ENCODE data around the gene CLUH.

The CLUH gene

DNA sequence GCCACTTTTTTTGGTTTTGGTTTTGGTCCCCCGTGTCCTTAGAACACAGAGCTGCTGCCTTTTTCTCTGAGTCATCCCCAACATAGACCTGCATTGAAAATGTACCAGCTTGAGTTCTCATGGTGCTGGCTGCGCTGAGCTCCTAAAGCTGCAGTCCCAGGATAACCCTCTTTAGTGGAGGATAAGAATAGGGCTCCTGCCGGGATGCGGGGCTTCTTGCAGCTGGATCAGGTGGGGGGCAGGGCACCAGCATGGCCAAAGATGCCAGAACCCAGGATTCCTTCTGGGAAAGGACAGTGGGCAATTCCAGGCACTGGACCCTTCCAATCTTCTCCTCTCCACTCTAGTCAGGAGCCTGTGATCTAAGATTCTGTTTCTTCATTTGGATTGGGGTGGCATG, 8.3 kb upstream of the CLUH start:
- DNase-seq: no peak

DNA sequence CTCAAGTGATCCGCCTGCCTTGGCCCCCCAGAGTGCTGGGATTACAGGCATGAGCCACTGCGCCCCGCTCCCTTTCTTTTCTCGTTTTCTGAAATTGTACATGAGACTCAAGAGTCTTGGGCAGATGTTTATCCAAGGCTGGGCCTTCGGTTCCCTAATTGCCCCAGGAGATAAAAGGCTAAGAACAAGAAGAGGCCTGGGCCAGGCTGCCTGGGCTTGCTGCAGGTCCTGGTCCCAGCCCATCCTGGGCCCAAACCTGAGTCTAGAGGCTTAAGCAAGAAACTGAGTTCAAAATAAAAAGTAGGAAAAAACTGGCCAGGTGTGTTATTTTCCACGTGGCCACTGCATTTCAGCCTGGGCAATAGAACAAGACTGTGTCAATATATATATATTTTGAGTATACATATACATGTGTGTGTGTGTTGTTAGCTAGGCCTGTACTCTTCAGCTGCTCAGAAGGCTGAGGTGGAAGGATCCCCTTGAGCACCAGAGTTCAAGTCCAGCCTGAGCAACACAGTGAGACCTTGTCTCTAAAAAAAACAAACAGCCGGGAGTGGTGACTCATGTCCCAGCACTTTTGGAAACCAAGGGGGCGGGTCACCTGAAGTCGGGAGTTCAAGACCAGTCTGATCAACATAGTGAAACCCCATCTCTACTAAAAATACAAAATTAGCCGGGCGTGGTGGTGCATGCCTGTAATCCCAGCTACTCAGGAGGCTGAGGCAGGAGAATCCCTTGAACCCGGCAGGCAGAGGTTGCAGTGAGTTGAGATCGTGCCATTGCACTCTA, 6.8 kb upstream of the CLUH start:
- DNase-seq: no peak

DNA sequence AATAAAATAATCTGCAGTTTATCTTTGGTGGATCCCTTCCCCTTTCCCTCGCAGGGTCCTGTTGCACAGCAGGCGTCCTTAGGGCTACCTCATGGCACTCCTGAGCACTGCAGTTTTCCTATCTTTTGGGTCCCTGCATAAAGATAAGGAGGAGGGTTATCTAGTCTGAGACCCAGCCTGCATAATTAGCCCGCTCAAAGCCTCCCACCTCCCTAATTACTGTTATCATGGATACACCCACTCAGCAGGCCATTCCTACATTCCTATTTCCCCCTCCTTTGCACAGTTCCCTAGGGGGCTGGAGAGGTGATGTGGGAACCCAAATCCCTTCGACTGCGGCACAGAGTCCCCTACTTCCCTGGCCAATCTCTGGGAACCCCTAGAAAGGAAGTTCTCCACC, 5.1 kb upstream of the CLUH start:
- DNase-seq: peak; percentile 37

DNA sequence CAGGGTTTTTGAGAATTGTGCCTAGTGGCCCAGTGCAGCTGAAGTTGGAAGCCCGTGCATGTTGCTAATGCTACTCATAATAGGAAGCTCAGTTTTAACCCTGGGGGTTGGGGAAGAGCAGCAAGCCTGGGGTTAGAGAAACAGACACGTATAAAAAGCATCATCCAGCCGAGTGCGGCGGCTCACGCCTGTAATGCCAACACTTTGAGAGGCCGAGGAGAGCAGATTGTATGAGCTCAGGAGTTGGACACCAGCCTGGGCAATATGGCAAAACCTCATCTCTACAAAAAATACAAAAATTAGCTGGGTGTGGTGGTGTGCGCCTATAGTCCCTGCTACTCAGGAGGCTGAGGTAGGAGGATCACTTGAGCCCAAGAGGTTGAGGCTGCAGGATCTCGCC, 2.3 kb upstream of the CLUH start:
- no peak for DNase-seq

DNA sequence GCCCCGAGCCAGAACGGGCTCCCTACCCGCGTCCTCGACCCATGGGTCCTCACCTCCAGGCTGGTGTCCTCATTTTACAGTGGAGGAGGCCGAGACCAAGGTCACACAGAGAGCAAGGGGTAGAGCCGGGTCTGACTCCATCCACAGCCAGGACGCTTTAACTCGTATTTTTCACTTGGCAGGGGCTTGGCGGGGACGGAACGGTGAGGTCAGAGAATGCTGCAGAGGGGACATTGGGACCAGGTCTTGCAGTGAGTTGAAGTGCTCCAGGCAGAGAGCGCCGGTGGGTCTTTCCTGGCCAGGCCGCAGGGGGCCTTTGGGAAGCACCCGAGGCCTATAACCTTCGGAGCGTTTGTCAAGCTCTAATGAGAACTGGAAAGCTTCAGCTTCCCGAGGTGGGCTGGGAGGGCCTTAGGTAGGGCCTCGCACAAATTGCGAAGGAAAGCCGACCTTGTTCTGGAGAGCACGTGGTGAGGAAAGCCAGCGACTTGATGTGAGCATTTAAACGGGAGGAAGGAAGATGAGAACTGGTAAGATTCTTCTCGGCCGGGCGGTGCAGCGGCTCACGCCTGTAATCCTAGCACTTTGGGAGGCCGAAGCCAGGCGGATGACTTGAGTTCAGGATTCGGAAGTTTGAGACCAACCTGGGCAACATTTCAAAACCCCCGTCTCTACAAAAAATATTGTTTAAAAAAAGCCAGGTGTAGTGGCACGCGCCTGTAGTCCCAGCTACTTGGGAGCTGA, 908 bp upstream of the CLUH start:
- DNase-seq: peak; percentile 74

DNA sequence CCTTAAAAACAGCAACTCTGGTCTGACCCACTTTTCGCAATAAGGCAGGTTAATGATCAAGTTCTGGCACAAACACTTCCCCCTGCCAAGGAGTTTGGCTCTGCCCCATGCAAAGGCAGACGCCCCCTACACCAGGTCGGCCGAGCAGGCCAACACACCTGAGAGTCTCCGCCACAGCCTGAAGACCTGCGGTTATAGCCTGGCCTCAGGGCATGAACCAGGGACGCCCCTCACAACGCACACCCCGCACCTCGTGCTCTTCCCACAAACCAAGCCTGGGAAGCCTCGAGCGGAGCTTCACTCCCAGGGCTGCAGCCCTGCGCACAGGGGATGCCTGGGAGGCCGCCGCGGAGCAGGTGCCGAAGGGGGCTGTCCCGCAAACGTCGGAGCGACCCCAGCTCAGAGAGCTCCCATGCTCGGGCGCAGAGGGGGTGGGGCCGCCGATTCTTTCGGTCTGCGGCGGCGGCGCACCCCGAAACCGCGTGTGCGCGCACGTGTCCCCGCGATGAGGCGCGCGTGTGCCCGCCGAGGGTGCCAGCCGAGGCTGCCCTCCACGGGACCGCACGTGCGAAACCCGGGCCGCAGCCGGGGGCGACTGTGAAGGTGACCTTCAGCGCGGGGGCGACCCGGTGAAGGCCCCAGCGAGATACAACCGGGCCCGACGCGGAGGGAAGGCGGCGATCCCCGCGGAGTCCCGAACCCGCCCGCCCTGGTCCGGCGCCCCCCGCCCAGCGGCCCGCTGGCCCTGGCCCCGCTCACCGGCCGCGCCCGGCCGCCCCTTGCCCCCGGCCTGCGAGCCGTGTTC, 559 bp downstream of the CLUH start:
- peak; percentile 43 for DNase-seq

DNA sequence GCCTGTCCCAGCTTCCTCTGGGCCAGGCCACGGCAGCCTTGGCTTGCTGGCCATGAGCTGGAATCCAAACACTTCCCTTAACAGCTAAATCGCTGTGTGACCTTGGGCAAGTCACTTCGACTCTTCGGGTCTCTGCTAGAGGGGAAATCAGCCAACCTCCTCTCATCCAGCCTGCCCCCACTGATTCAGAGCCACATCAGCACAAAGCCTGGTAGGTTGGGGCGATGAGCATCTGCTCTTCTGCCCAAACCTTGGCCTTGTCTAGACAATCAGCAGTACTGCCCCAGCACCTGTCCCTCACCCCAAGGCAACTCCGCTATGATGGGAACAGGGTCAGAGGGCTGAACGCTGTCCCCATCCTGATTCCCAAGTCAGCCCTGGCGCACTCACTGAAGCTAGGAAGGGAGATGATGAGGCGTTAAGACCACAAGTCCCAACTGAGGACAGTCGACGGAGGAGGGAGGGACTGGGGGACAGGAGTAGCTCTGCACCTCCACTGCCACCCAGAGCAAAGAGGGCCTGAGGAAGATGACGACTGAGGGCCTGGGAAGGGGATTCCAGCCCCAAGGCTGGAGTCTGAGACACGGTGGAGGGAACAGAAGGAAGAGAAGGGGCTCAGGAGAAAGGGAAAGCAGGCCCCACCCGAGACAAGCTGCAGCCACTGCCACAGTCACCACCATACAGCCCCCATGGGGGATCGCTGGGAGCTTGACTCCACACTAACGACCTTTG, 1.3 kb downstream of the CLUH start:
- peak; percentile 26 for DNase-seq

DNA sequence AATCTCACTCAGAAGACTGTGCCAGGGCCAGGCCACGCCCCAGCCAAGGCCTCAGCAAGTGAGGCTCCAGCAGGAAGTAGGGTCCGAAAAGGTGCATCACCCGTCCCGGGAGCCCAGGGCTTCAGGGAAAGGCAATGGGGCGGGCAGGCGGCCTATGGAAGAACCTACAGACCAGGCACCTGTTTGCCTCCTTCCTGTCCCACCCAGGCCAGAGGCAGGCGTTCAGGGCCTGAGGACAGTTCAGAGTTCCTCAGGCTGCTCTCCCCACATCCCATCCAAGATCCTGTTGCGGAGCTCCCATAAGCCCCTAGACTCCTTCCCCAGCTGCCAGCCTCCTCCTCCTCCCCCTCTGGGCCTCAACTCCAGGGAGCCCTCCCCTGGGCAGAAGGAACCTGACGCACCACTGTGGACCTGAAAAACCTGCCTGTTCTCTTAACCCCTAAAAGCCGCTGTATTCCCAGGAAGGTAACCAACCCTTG, 2.3 kb downstream of the CLUH start:
- DNase-seq: no peak

DNA sequence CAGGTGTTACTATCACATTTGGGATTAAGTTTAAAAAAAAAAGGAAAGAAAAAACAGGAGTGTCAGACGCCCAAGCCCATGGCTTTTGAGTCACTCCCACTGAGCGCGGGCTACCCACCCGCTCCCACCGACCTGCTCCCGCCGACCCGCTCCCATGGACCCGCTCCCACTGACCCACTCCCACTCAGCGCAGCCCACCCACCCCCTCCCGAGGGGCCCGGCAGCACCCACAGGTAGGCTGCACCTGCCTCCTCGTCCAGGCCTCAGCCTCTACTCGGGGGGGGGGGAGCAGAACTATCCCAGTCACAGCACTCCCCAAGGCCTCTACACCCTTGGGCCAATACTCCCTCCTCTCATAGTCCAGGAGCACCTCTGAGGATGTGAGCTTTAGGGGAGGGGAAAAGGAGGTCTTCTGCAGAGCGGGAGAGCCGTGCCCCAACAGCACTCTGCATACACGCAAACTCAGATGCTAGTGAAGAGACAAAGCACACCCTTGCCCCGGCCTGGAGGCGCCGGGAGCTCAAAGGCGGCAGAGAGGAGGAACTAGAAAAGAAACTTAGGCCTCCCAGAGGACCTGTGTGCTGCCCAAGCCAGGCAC, 2.9 kb downstream of the CLUH start:
- no peak for DNase-seq

DNA sequence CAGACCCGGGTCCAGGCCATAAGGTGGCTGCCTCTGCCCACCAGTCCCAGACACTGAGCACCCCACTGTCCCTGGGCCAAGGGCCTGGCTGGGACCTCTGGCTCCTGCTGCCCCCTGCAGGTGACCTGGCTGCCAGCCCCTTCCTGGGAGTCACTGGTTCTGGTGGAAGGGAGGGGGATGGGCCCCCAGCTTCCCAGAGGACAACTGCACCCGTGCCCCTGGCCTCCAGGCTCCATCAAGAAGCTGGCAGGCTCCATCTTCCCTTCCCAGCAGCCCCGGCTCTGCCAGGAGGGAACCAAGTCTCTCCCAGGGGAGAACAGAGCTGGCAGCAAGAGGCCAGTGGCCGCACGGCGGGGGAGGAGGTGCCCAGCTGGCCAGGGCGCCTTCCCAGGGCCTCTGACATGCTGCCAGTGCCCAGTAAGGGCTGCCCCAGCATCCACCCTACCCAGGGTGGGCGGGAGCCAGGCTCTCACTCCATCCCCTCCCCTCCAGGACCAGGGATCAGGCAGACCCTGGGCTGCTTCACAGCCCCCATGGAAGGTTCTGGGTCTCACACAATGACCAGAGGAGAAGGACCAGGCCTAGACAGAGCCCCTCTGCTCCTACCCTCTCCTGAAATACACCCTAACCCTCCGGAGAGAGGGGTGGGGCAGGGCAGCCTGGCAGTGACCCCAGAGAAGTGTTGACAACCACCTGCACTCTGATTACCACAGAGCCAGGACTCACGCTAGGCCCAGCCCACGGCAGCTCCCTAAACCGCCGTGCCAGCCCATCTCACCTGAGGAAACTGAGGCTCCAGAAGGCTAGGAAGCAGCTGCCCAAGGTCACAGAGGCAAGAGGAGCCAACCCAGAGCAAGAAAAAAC, 3.6 kb downstream of the CLUH start:
- DNase-seq: peak; percentile 45

DNA sequence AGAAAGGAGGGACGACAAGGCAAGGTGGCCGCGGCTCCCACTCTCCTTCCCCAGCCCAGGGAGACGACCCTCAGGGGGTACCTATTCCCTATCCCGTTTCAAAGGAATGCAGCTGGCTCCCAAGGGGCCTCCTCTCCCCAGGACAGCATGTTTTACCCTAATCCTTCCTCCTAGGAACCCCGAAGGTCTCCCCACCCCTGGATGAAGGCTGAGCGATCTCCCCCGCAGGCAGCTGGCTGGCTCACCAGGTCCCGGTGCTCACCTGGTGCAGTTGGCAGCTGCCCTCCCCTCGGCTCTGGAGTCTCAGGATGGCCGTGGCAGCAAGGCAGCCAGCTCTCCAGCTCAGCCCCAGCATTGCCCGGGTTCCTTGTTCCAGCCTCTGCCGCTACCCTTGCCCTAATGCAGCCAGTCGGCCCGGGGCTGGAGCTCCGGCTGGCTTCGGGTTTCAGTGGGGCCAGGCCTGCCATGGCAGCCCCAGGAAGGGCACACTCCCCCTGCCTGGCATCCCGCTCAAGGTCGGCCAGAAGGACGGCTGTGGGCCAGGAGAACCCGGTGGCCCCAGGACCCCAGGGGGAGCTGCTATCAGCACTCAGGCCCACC, 4.6 kb downstream of the CLUH start:
- no peak for DNase-seq

DNA sequence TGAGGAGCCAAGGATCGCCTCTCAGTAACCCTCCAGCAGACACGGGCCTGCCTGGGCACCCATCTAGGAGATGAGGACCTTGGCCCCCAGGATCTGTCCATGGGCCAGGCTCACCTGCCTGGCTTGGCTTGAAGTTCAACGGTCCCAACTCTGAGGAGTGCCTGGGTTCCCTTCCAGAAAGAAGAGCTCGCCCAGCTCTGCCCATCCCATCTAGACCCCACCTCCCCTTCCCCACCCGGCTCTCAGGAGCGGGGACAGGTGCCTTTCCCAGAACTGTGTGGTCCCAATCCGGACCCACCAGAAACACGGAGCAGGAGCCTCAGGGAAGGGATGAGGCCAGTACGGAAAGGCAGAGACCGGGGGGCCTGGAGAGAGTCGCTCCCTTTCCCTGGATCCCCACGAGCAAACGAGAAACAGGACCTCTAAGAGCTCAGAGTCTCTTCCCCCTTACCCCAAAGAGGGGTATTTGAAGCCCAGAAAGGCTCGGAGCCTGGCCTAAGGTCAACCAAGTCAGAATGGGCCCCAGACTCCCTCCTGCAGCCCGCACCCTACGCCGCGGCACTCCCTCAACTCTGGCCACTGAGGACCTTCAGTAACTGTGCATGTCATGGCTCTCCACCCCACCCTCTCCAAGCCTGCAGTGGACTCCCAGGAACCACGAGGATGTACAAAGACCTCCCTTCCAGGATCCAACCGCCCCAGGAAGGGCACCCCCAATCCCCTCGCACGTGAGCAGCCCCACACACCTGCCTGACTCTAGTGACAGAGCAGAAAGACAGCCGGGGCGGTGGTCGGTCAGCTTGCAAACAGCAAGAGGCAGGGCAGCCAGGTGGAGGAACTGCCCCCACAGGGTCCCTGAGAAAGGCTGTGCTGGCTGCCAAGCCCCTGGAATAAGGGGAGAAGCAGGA, 5.4 kb downstream of the CLUH start:
- DNase-seq: no peak

DNA sequence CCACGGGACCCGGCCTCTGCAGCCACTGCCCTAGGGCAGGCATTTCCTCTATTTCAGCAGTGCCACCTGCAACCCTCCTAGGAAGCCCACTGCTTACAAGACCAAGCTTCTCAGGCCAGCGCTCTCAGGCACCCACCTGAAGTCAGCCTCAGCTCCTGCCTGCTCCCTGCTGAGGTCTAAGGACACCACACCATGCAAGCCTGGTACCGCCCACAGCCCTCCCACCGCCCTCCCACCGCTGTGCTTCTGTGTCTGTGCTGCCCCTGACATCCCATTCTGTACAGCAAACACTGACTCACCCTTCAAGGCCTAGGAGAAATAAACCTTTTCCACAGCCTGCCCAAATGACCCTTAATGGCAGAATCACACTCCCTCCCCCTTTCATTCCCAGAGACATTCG, 6.3 kb downstream of the CLUH start:
- DNase-seq: no peak

DNA sequence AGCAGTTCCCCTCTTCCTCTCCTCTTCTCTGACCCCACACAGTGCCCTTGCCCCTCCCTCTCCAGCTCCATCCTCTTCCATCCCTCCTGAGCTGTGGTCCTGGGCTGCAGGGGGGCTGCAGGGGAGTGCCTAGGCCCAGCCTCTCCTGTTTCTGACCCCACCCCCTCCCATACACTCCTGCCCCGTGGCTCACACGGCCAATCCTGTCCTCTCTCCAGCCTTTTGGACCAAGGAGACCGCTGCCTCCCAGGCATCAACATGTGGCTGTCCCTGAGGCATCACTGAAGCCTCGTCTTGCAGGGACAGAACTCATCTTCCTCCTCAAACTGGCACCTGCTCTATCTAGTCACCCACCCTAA, 6.7 kb downstream of the CLUH start:
- DNase-seq: no peak

DNA sequence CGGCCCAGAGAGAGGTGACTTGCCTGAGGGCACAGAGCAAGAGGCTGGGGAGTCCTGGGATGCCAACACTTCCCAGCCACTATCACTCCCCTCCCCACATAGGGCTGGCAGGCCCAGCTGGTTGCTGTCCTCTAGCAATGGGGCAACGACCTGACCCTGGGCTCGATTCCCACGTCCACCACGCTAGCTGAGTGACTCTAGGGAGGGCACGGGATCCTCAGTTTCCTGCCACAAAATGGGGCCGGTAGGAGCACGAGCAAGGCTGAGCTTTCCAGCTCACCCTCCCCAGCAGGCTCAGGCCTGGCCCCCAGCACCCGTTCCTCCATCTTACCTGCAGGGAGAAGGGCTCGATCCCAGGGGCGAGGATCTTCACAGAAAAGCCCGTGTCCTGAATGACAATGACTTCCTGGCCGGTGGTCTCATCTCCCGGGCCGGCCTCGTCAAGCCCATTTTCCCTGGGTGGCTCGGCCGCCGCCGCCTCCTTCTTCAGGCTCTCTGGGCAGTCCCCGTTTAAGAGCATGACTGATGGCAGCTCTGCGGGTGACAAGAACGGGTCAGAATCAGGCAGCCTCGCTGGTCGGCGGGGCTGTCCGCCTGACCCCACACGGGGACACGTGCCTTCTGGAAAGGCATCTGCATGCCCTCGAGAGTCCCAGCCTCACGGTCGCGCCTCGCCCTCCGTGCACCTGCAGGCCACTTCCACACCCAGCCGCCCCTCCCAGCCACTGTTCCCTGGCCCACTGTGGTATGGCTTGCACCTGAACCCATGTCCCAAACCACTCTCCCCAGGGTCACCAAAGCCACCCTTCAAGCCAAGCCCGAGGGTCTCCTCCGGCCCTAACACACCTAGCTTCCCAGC, 7.3 kb downstream of the CLUH start:
- DNase-seq: no peak

DNA sequence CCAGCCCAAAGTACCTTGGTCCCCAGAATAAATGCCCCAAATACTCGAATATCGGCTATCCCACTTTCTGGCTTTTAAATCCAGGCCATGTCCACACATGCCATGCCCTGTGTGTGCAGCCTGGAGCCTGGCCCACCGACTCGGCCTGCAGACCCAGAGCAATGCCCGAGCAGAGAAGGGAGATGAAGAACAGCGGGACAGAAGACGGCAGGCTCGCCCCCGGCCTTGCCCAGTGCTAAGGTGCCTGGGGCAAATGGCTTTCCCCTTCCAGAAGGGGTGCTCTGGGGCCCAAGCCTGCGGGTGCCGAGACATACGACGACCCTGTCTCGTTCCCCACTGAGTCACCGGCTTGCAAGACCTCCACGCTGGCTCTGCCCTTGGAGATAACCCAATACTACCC, 8.0 kb downstream of the CLUH start:
- DNase-seq: no peak

DNA sequence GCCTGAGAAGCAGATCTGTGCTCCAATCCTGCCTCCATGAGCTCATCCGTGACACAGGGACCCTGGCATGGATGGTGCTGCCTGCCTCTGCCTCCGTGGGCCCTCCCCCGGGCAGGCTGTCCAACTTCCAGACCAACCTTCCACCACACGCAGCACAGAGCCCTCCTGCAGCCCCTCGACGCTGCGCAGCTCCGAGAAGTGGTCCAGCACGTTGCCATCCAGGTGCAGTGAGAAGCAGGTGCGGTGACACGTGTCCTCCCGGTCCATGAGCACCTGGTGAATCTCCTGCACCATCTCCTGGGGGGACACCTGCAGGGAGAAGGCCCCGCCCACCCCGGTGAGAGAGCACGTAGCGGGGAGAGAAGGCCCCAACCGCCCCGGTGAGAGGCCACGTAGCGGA, 8.4 kb downstream of the CLUH start:
- no peak for DNase-seq

DNA sequence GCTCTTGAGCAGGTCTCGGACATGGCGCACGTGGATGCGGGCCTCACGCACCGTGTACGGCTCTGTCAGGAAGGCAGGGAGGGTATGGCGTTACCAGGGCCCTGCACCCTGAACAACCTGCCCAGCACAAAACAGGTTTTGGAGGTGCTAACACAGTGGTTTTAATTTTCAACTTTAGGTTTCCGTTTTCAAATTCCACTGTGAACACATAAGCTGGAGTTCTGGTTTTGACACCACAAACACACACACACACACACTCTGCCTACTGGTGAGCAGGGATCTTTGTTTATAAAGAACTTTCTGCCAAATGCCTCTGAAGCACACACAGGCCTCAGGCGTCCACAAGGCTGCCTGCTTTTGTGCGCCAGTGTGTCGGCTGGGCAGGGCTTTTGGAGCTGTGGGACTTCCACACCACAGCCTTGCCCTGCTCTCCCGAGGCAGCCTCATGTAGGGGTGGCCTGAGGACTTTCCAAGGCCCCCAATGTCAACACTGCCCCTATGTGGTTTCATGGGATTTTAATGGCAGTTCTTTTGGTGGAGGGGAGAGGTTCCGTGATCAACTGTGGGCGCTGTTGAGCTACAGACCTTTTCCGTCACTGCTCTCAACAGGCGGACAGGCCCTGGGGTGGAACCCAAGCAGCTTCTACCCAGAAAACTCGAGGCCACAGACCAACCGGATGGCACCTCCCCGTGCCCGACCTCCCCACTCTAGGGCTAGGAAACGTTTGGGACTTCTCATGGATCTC, 9.4 kb downstream of the CLUH start:
- DNase-seq: no peak

Data from OCI-M1 (cell line).